IPS-15b (cell line): Measurements from ENCODE around the gene KRTCAP3.
A peak's percentile ranks its signal among the peaks of the same experiment; 100 is the strongest.

Source experiments
- H3K27me3 ChIP-seq: one replicate; pipeline ENCODE4 v1.6.1; 2013; ENCODE audit warnings: low read length; ENCODE audit not compliant: control insufficient read depth, insufficient read depth
- H3K36me3 ChIP-seq: one replicate; pipeline ENCODE4 v1.6.1; 2013; ENCODE audit warnings: low read length; ENCODE audit not compliant: control insufficient read depth, insufficient read depth
- H3K4me1 ChIP-seq: one replicate; pipeline ENCODE4 v1.6.1; 2013; ENCODE audit warnings: mild to moderate bottlenecking, low read length; ENCODE audit not compliant: control insufficient read depth, insufficient read depth
- H3K4me3 ChIP-seq: one replicate; pipeline ENCODE4 v1.5.1; 2013; ENCODE audit warnings: low read depth, low read length
- H3K9ac ChIP-seq: one replicate; pipeline ENCODE4 v1.6.1; 2013; ENCODE audit warnings: low read depth, mild to moderate bottlenecking, low read length
- H3K9me3 ChIP-seq: one replicate; pipeline ENCODE4 v1.6.1; 2013; ENCODE audit warnings: mild to moderate bottlenecking, low read length; ENCODE audit not compliant: control insufficient read depth, insufficient read depth

Gene KRTCAP3

GRCh38 chr2:27446057-27446456, 3.9 kb downstream of the KRTCAP3 start:
- Histone ChIP-seq H3K36me3 (peaks cover 11% of the 10 kb centered on the region), H3K9ac (no peak overlapping the region), H3K9me3 (no peaks in the 10 kb centered on the region), H3K4me1 (no peaks in the 10 kb centered on the region), H3K4me3 (no peak overlapping the region), H3K27me3 (no peaks in the 10 kb centered on the region)

GRCh38 chr2:27448381-27448780, 6.2 kb downstream of the KRTCAP3 start:
- Histone ChIP-seq H3K4me3 (no peak overlapping the region), H3K4me1 (no peaks in the 10 kb centered on the region), H3K27me3 (no peaks in the 10 kb centered on the region), H3K9ac (no peak overlapping the region), H3K9me3 (no peaks in the 10 kb centered on the region), H3K36me3 (peaks cover 11% of the 10 kb centered on the region)

GRCh38 chr2:27451095-27451494, 8.9 kb downstream of the KRTCAP3 start:
- no peaks in the 10 kb centered on the region for H3K4me1 ChIP-seq
- no peaks in the 10 kb centered on the region for H3K9me3 ChIP-seq
- H3K27me3 ChIP-seq = no peaks in the 10 kb centered on the region
- no peak overlapping the region for H3K4me3 ChIP-seq
- peaks cover 11% of the 10 kb centered on the region for H3K36me3 ChIP-seq
- H3K9ac ChIP-seq = no peak overlapping the region

- H3K27me3 ChIP-seq = no peaks in the 10 kb centered on the region
- no peaks in the 10 kb centered on the region for H3K4me1 ChIP-seq
- no peak overlapping the region for H3K4me3 ChIP-seq
- H3K36me3 ChIP-seq = peaks cover 14% of the 10 kb centered on the region
- no peaks in the 10 kb centered on the region for H3K9me3 ChIP-seq
- no peak overlapping the region for H3K9ac ChIP-seq
Observed at GRCh38 chr2:27453968-27454367, 11.8 kb downstream of the KRTCAP3 start.

- H3K4me1 ChIP-seq = peaks cover 5% of the 10 kb centered on the region
- no peaks in the 10 kb centered on the region for H3K27me3 ChIP-seq
- H3K36me3 ChIP-seq = peaks cover 10% of the 10 kb centered on the region
- no peak overlapping the region for H3K4me3 ChIP-seq
- H3K9me3 ChIP-seq = no peaks in the 10 kb centered on the region
- H3K9ac ChIP-seq = no peak overlapping the region
Observed at GRCh38 chr2:27461118-27461517, 18.9 kb downstream of the KRTCAP3 start.

GRCh38 chr2:27464443-27464842, 22.3 kb downstream of the KRTCAP3 start:
- Histone ChIP-seq H3K9ac (no peak overlapping the region), H3K27me3 (no peaks in the 10 kb centered on the region), H3K36me3 (no peaks in the 10 kb centered on the region), H3K4me3 (no peak overlapping the region), H3K9me3 (no peaks in the 10 kb centered on the region), H3K4me1 (peaks cover 4% of the 10 kb centered on the region)

GRCh38 chr2:27471961-27472360, 29.8 kb downstream of the KRTCAP3 start:
- Histone ChIP-seq H3K4me3 (no peak overlapping the region), H3K9me3 (no peaks in the 10 kb centered on the region), H3K4me1 (no peaks in the 10 kb centered on the region), H3K27me3 (no peaks in the 10 kb centered on the region), H3K36me3 (peaks cover 3% of the 10 kb centered on the region), H3K9ac (no peak overlapping the region)

GRCh38 chr2:27485496-27485895, 43.3 kb downstream of the KRTCAP3 start:
- Histone ChIP-seq H3K9ac (no peak overlapping the region), H3K36me3 (no peaks in the 10 kb centered on the region), H3K4me1 (peaks cover 3% of the 10 kb centered on the region), H3K27me3 (no peaks in the 10 kb centered on the region), H3K9me3 (no peaks in the 10 kb centered on the region), H3K4me3 (no peak overlapping the region)

GRCh38 chr2:27489118-27489497, 46.9 kb downstream of the KRTCAP3 start:
- H3K9ac ChIP-seq = no peak overlapping the region

GRCh38 chr2:27489498-27490397, 47.6 kb downstream of the KRTCAP3 start, which contains the start of gene IFT172:
TSS of gene IFT172 (minus strand) at chr2:27489743. CDS start at chr2:27489653, 90 bp downstream.
- H3K9me3 ChIP-seq = no peaks in the 10 kb centered on the region
- H3K27me3 ChIP-seq = peaks cover 13% of the 10 kb centered on the region
- H3K4me1 ChIP-seq = peaks cover 7% of the 10 kb centered on the region
- peak within 1 kb of the TSS; percentile 5 for H3K9ac ChIP-seq
- H3K36me3 ChIP-seq = no peaks in the 10 kb centered on the region
- peak within 1 kb of the TSS; percentile 90 for H3K4me3 ChIP-seq

More at GRCh38 chr2:27489118-27489497, 46.9 kb downstream of the KRTCAP3 start:
- Histone ChIP-seq H3K36me3 (no peaks in the 10 kb centered on the region), H3K27me3 (peaks cover 7% of the 10 kb centered on the region), H3K4me3 (peak overlapping the region; percentile 90), H3K9me3 (no peaks in the 10 kb centered on the region), H3K4me1 (peaks cover 5% of the 10 kb centered on the region)

- peaks cover 11% of the 10 kb centered on the region for H3K4me1 ChIP-seq
- H3K9ac ChIP-seq = no peak overlapping the region
- no peaks in the 10 kb centered on the region for H3K36me3 ChIP-seq
- H3K4me3 ChIP-seq = no peak overlapping the region
- H3K27me3 ChIP-seq = peaks cover 31% of the 10 kb centered on the region
- no peaks in the 10 kb centered on the region for H3K9me3 ChIP-seq
Observed at GRCh38 chr2:27492557-27492956, 50.4 kb downstream of the KRTCAP3 start.

GRCh38 chr2:27493948-27494283, 51.7 kb downstream of the KRTCAP3 start:
- Histone ChIP-seq H3K36me3 (no peaks in the 10 kb centered on the region), H3K4me1 (peaks cover 11% of the 10 kb centered on the region), H3K9me3 (no peaks in the 10 kb centered on the region), H3K4me3 (peak overlapping the region; percentile 77), H3K9ac (no peak overlapping the region), H3K27me3 (peaks cover 33% of the 10 kb centered on the region)
